ENCODE measurements around the gene CD47.

CD47 gene

DNA sequence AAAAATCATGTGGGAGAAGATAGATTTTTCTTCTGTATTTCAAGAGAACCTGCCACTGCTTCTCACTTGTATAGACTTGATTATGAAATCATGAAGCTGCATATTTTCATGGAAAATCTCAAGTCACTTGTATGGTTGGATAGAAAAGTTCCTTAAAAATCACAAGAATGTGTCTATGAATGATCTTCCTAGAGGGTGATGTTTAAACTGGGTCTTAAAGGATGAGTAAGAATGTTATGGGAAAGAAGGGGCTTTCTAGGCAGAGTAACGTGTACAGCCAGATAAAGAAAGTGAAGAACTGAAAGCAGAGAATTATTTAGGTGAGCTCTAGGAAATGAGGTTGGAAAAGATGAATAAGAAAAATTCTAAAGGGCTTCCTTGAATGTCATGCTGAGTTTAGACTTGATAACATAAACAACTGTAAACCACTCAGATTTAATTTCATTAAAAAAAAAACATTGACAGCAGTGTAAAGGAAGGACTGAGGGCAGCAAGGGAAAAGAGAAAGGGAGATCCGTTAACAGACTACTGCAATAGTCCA is 5.0 kb downstream of the CD47 start:
- H3K4me3 ChIP-seq (ENCODE audit: low read length), result no peak overlapping the region
- DNase-seq (ENCODE audit: low read depth), result no peak
- TF ChIP-seq, protein P1, sequence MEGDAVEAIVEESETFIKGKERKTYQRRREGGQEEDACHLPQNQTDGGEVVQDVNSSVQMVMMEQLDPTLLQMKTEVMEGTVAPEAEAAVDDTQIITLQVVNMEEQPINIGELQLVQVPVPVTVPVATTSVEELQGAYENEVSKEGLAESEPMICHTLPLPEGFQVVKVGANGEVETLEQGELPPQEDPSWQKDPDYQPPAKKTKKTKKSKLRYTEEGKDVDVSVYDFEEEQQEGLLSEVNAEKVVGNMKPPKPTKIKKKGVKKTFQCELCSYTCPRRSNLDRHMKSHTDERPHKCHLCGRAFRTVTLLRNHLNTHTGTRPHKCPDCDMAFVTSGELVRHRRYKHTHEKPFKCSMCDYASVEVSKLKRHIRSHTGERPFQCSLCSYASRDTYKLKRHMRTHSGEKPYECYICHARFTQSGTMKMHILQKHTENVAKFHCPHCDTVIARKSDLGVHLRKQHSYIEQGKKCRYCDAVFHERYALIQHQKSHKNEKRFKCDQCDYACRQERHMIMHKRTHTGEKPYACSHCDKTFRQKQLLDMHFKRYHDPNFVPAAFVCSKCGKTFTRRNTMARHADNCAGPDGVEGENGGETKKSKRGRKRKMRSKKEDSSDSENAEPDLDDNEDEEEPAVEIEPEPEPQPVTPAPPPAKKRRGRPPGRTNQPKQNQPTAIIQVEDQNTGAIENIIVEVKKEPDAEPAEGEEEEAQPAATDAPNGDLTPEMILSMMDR (IDR thresholded peaks at IDR 0.05; ENCODE audit: insufficient read depth, low read depth, low read length, missing control alignments), result no peak

DNA sequence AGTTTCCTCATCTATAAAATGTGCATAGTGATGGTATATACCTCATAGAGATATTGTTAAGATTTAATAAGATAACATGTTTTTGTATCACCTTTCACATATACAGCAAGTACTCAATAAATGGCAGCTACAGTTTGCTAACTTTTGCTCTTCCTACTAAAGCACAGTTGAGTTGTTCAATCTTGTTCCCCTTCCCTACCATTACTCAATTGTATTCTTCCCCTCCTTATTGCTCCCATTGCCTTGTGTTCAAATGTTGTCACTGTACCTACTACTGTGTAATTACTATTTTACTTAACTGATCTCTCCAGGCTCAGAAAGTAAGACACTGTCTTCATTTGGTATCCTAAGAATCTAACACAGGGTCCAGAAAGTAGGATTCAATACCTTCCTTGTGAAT is 5.5 kb downstream of the CD47 start:
- no peak overlapping the region for H3K4me3 ChIP-seq (ENCODE audit: low read length)
- no peak for DNase-seq (ENCODE audit: low read depth)
- TF ChIP-seq, protein P1 (IDR thresholded peaks at IDR 0.05; ENCODE audit: insufficient read depth, low read depth, low read length, missing control alignments), result no peak

DNA sequence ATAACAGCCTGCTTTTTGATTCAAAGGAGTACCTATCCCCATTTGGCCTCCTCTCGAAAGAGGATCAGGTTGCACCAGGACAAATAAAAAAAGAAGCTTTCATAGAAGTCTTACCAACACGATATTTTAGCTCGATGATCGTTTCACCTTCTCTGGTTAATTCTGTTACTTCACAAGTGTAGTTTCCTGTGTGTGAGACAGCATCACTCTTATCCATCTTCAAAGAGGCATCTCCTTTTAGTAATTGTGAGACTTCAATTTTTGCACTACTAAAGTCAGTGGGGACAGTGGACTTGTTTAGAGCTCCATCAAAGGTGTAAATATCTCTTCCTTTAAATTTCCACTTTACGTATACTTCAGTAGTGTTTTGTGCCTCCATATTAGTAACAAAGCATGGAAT is 11.0 kb downstream of the CD47 start:
- TF ChIP-seq, protein P1 (IDR thresholded peaks at IDR 0.05; ENCODE audit: insufficient read depth, low read depth, low read length, missing control alignments), result no peak
- no peak overlapping the region for H3K4me3 ChIP-seq (ENCODE audit: low read length)
- no peak for DNase-seq (ENCODE audit: low read depth)

DNA sequence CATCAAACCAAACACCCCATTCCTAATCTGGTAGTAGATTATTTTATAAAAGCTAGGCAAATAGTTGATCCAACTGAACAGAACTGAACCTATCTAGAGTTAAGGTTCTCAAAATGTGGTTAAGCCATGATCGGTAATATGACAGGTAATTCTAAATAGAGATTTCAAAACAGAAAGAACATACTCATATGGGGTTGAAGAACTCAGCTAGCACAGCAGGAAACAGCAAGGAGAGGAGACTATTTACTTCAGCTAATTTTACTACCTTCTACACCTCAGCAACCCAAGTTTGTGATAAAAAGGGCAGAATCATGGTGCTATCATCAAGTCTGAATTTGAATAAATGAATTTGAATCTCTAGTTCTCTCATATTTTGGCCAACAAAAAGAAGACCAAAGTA is 11.8 kb downstream of the CD47 start:
- TF ChIP-seq, protein P1 (IDR thresholded peaks at IDR 0.05; ENCODE audit: insufficient read depth, low read depth, low read length, missing control alignments), result no peak
- H3K4me3 ChIP-seq (ENCODE audit: low read length), result no peak overlapping the region
- DNase-seq (ENCODE audit: low read depth), result no peak

DNA sequence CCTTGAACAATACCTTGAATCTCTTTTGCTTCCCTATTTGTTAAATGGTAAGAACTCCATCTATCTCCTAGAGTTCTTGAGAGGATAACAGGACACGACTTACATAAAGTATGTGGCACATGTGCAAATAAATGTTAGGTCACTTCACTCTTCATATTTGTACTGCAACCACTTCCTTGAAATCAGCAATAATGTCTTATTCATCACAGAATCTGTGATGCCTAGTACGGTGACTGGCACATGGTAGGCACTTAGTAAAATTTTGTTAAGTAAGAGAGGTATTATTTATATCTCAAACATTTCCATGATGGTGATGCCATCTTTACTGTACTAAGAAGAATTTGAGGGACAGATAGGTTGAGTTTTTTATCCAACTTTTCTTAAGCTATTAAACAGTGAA is 14.3 kb downstream of the CD47 start:
- TF ChIP-seq, protein P1 (IDR thresholded peaks at IDR 0.05; ENCODE audit: insufficient read depth, low read depth, low read length, missing control alignments), result no peak
- peak; percentile 24 for DNase-seq (ENCODE audit: low read depth)
- H3K4me3 ChIP-seq (ENCODE audit: low read length), result no peak overlapping the region

DNA sequence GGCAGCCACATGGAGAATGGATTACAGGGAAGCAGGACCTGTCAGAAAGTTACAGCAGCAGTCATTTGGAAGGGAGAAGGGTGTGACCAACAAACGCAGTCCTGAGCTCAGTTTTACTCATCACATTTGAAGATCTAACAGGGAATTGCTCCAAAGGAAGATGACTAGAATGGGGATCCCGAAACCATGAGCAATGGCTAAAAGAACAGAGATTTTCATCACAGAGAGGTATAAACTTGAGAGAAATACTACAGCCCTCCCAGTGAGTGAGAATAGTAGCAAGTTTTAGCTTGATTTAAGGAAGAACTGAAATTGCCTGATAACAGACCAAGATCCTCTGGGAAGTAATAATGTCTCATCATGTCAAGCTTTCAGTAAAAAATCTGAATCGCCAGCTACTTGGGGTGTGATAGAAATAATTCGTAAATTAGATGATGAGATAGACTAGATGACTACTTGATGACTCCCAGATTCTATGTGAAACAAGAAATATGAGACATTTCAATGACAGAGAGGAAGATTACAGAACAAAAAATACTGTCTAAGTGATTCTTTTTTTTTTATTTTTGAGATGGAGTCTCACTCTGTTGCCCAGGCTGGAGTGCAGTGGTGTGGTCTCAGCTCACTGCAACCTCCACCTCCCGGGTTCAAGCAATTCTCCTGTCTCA is 16.9 kb downstream of the CD47 start:
- peak; percentile 76 for DNase-seq (ENCODE audit: low read depth)
- H3K4me3 ChIP-seq (ENCODE audit: low read length), result no peak overlapping the region
- TF ChIP-seq, protein P1 (IDR thresholded peaks at IDR 0.05; ENCODE audit: insufficient read depth, low read depth, low read length, missing control alignments), result no peak

DNA sequence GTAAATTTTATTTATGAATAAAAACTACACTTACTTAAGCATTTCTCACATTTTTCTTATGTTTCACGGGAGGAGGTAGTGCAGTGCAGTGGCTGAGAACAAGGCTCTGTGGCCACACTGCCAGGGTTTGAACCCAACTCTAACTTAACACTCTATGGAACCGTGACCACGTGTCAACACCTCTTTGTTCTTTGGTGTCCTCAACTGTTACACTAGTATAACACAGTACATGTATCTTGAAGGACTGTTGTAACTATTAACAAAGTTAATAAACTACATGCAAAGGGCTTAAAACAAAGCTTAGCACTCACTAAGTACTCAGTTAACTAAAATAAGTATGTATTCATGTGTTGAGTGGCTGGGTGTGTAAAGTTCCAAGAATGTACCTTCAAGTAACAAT is 19.5 kb downstream of the CD47 start:
- DNase-seq (ENCODE audit: low read depth), result no peak
- H3K4me3 ChIP-seq (ENCODE audit: low read length), result no peak overlapping the region
- TF ChIP-seq, protein P1 (IDR thresholded peaks at IDR 0.05; ENCODE audit: insufficient read depth, low read depth, low read length, missing control alignments), result no peak

Data from epithelial cell of esophagus (primary cell).